Fibroblast of skin of scalp (primary cell): ENCODE measurements around the gene ZKSCAN8.

Source experiments
- DNase-seq: peaks from one replicate; pipeline ENCODE4 v3.0.0-alpha.2; 2013

ZKSCAN8 gene

GRCh38 chr6:28139860-28140543, 1.7 kb upstream of the ZKSCAN8 start:
- DNase-seq: no peak

GRCh38 chr6:28140616-28141015, 1.1 kb upstream of the ZKSCAN8 start:
- DNase-seq: no peak

- no peak for DNase-seq
These were observed 763 bp downstream of the ZKSCAN8 start for GRCh38 chr6:28142446-28142845.

- peak; percentile 29 for DNase-seq
These were observed 3.5 kb downstream of the ZKSCAN8 start for GRCh38 chr6:28145231-28145630.

GRCh38 chr6:28152531-28152930, 10.8 kb downstream of the ZKSCAN8 start:
- no peak for DNase-seq

GRCh38 chr6:28153546-28153945, 11.9 kb downstream of the ZKSCAN8 start:
- DNase-seq: no peak

GRCh38 chr6:28154357-28154756, 12.7 kb downstream of the ZKSCAN8 start:
- no peak for DNase-seq

GRCh38 chr6:28158318-28158717, 16.6 kb downstream of the ZKSCAN8 start:
- DNase-seq: no peak

- DNase-seq: no peak
These were observed 17.4 kb downstream of the ZKSCAN8 start for GRCh38 chr6:28159029-28159607.

GRCh38 chr6:28160233-28160632, 18.6 kb downstream of the ZKSCAN8 start:
- no peak for DNase-seq

- peak; percentile 73 for DNase-seq
These were observed 19.9 kb downstream of the ZKSCAN8 start for GRCh38 chr6:28161410-28162079.

GRCh38 chr6:28165563-28165962, 23.9 kb downstream of the ZKSCAN8 start:
- DNase-seq: no peak

- peak; percentile 98 for DNase-seq
These were observed 25.4 kb downstream of the ZKSCAN8 start for GRCh38 chr6:28167068-28167467.

GRCh38 chr6:28167926-28168325, 26.2 kb downstream of the ZKSCAN8 start:
- DNase-seq: no peak

GRCh38 chr6:28171271-28171670, 29.6 kb downstream of the ZKSCAN8 start:
- no peak for DNase-seq

- no peak for DNase-seq
These were observed 30.3 kb downstream of the ZKSCAN8 start for GRCh38 chr6:28172006-28172405.

GRCh38 chr6:28176373-28176772, 34.7 kb downstream of the ZKSCAN8 start:
- no peak for DNase-seq

GRCh38 chr6:28182255-28182654, 40.6 kb downstream of the ZKSCAN8 start:
- no peak for DNase-seq

GRCh38 chr6:28188111-28188979, 46.7 kb downstream of the ZKSCAN8 start:
- DNase-seq: no peak

GRCh38 chr6:28200020-28200419, 58.3 kb downstream of the ZKSCAN8 start:
- no peak for DNase-seq

GRCh38 chr6:28203201-28203600, 61.5 kb downstream of the ZKSCAN8 start:
- no peak for DNase-seq

- no peak for DNase-seq
These were observed 64.2 kb downstream of the ZKSCAN8 start for GRCh38 chr6:28205879-28206278.

GRCh38 chr6:28206527-28206926, 64.8 kb downstream of the ZKSCAN8 start:
- DNase-seq: no peak
